ENCODE measurements around the gene SLC37A4.

SLC37A4 gene

DNA sequence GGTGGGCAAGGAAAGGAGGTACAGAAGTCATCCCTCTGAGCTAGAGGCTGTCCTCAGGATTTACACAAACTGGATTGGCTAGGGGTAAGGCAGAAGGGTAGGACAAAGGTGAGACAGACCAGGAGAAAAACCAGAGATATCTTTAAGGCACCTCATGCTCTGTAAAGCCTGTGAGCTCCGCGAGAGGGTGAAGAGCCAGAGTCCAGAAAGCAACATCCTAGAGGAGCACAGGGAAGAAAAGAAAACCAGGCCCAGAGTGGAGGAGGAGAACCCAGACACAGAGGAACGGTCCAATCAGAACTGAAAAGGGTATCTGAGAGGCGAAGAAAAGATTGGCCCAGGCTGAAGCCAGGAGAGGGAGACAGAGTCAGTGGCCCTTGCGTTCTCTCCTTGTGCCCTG, 5.1 kb downstream of the SLC37A4 start:
- DNase-seq (ENCODE audit: low spot score): no peak
- in situ Hi-C loops (cut with MboI; ENCODE audit: low pct_unique_long_range_greater_than_20kb, low sequenced_read_pairs, unreplicated experiment): no loop called here
- TF ChIP-seq, protein P1, sequence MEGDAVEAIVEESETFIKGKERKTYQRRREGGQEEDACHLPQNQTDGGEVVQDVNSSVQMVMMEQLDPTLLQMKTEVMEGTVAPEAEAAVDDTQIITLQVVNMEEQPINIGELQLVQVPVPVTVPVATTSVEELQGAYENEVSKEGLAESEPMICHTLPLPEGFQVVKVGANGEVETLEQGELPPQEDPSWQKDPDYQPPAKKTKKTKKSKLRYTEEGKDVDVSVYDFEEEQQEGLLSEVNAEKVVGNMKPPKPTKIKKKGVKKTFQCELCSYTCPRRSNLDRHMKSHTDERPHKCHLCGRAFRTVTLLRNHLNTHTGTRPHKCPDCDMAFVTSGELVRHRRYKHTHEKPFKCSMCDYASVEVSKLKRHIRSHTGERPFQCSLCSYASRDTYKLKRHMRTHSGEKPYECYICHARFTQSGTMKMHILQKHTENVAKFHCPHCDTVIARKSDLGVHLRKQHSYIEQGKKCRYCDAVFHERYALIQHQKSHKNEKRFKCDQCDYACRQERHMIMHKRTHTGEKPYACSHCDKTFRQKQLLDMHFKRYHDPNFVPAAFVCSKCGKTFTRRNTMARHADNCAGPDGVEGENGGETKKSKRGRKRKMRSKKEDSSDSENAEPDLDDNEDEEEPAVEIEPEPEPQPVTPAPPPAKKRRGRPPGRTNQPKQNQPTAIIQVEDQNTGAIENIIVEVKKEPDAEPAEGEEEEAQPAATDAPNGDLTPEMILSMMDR (IDR thresholded peaks at IDR 0.05; ENCODE audit: extremely low read depth, insufficient read depth, missing control alignments): no peak

DNA sequence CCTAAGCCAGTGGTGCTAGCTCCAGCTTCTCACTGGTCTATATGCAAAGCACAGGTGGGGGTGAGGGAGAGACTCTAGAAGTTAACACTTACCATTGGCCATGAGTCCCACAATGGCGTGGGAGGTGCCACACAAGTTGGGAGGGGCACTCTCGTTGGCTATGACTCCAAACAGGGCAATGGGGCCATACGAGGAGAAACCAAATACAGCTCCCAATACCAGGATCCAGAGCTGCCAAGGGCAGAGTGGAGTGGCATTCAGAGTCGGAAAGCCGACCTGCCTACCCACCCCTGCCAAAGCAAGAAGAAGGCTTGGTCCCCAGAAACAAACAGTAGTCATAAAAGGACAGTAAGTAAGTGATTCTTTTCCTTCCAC, 5.6 kb downstream of the SLC37A4 start:
- TF ChIP-seq, protein P1 (IDR thresholded peaks at IDR 0.05; ENCODE audit: extremely low read depth, insufficient read depth, missing control alignments): no peak
- in situ Hi-C loops (cut with MboI; ENCODE audit: low pct_unique_long_range_greater_than_20kb, low sequenced_read_pairs, unreplicated experiment): no loop called here
- DNase-seq (ENCODE audit: low spot score): no peak

DNA sequence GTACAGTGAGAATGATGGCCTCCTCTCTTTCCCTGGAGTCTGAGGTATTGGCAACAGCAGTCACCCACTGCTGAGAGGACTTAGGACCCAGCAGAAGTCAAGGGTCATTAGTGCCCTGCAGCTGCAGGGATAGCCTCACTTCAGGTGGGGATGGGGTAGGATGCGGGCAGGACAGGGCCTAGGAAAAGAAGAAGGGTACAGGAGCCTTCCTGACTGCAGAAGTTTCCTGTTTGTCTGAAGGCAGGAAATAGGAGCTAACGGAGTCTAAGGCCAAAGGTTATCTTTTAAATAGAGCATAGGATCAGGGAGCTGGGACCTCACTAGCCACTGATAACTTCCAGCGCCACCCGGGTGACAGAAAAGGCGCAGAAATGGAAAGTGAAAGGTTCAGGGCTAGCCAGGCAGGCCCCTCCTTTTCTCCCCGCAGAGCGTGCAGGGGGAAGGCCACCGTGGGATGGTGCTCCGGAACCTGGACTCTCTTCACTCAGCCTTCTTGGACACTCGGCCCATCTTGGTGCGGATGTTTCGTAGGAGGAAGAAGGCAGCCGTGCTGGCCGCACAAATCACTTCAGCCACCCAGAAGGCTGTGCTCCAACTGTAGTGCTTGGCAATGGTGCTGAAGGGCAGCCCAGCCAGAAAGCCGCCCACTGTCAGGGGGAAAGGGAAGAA, 6.1 kb downstream of the SLC37A4 start:
- TF ChIP-seq, protein P1 (IDR thresholded peaks at IDR 0.05; ENCODE audit: extremely low read depth, insufficient read depth, missing control alignments): no peak
- in situ Hi-C loops (cut with MboI; ENCODE audit: low pct_unique_long_range_greater_than_20kb, low sequenced_read_pairs, unreplicated experiment): no loop called here
- no peak for DNase-seq (ENCODE audit: low spot score)

DNA sequence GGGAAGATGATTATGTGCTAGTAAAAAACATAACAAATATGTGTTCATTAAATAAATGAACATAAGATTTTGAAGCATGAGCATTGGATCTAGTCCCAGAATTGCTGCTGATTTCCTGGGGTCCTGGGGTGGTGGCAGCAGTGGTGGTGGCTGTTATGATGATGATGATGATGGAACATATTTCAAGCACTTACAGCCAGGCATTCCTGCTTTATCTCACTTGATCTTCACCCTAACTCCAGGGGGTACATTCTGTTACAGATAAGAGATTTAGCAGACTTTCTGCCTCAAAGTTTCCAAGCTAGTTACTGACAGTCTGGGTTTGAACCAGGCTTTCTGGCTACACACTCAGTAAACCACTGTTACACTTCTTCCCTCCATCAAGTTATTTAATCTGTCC, 6.9 kb downstream of the SLC37A4 start:
- TF ChIP-seq, protein P1 (IDR thresholded peaks at IDR 0.05; ENCODE audit: extremely low read depth, insufficient read depth, missing control alignments): no peak
- in situ Hi-C loops (cut with MboI; ENCODE audit: low pct_unique_long_range_greater_than_20kb, low sequenced_read_pairs, unreplicated experiment): no loop called here
- DNase-seq (ENCODE audit: low spot score): peak; percentile 2

DNA sequence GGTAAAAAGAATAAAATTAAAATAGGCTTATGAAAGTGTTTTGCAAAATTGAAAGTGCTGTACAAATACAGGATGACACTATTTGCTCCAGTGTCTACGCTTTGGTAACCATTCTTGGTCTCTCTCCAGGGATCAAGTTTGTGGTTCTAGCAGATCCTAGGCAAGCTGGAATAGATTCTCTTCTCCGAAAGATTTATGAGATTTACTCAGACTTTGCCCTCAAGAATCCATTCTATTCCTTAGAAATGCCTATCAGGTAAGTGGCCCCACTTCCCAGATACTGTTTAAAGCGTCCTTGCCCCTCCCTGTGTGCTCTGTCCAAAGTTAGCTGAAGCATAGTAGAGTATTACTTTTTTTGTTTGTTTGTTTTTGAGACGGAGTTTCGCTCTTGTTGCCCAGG, 9.0 kb downstream of the SLC37A4 start:
- TF ChIP-seq, protein P1 (IDR thresholded peaks at IDR 0.05; ENCODE audit: extremely low read depth, insufficient read depth, missing control alignments): no peak
- in situ Hi-C loops (cut with MboI; ENCODE audit: low pct_unique_long_range_greater_than_20kb, low sequenced_read_pairs, unreplicated experiment): no loop called here
- DNase-seq (ENCODE audit: low spot score): no peak

DNA sequence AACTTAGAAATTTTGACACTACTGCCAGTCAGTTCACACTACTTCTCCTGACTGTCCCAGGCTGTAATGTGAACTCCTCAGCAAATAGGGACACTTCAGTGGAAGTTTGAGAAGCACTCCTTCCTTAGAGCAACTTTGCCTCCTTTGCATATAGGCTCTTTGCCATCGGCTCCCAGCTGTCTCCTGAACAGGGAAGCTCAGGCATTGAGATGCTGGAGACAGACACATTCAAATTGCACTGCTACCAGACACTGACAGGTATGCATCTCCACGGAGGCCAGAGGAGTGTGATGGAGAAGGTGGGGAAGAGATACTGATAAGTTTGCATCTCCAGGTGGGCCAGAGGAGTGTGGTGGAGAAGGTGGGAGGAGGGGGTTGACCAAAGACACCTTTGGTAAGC, 10.7 kb downstream of the SLC37A4 start:
- DNase-seq (ENCODE audit: low spot score): no peak
- TF ChIP-seq, protein P1 (IDR thresholded peaks at IDR 0.05; ENCODE audit: extremely low read depth, insufficient read depth, missing control alignments): no peak
- in situ Hi-C loops (cut with MboI; ENCODE audit: low pct_unique_long_range_greater_than_20kb, low sequenced_read_pairs, unreplicated experiment): no loop called here
